ENCODE measurements around the gene NTNG1. TPM values are rescaled to one million over a fixed set of nuclear protein-coding genes. Genes with fewer than 3 reads are reported as not detected.

NTNG1 gene
- total and polyA plus RNA-seq, 2 of the 8 experiments (the other 6 are each of a cell fraction or from before 2014, with no cell fraction given): 1.2 to 4.1 TPM

GRCh38 chr1:107100331-107100984 lies 40.4 kb upstream of the NTNG1 start (continued):
- TF ChIP-seq CTCF (IDR thresholded peaks at IDR 0.05; ENCODE audit: control extremely low read depth in 1 of 3, insufficient read depth in 1 of 3, low read depth in 1 of 3, low read length in 3 of 3): no peak
- TF ChIP-seq SIX5 (IDR thresholded peaks at IDR 0.05; ENCODE audit: low read depth, low read length): no peak
- TF ChIP-seq USF2 (IDR thresholded peaks at IDR 0.05; ENCODE audit: low read length): no peak
- no peak for TF ChIP-seq RNF2 (IDR thresholded peaks at IDR 0.05; ENCODE audit: borderline replicate concordance, low read depth, low read length, missing control alignments, poor library complexity, severe bottlenecking)
- no peak for TF ChIP-seq GABPA (IDR thresholded peaks at IDR 0.05; ENCODE audit: borderline replicate concordance, insufficient read depth, low read length)
- no peak for TF ChIP-seq EP300 (IDR thresholded peaks at IDR 0.05; ENCODE audit: borderline replicate concordance in 1 of 2, low read depth in 2 of 2, low read length in 2 of 2)
